ENCODE data around the gene CCDC78.

DNA sequence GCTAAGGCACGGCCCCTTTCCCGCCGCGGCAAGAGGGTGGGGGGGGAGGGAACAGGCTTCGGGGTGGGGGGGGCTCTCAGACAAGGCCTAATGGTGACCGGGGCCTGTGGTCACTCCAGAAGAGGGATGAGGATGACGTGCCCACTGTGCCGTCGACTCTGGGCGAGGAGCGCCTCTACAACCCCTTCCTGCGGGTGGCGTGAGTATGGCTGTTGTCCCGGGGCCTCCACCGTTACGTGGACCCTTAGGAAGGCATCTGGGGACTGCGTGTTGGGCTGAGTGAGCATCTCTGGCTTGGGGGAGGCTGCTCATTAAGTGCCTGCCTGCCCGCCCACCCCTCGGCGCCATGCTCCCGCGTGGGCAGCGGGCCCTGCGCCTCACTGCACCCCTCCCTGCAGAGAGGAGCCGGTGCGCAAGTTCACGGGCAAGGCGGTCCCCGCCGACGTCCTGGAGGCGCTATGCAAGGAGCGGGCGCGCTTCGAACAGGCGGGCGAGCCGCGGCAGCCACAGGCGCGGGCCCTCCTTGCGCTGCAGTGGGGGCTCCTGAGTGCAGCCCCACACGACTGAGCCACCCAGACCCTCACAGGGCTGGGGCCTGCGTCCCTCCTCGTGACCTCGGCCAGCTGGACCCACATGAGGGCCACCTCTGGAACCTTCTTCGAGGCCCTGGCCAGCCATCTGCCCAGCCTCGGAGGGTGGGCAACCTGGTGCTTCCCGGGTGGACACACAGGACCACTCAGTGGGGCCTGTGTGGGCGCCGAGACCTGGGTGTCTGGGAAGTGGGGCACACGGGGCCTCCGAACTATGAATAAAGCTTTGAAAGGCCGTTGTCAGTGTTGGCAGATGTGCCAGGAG lies 2.9 kb upstream of the CCDC78 start:
- TF ChIP-seq FOXK2 (IDR thresholded peaks at IDR 0.05): no peak
- no peak for TF ChIP-seq BHLHE40 (IDR thresholded peaks at IDR 0.05; ENCODE audit: borderline replicate concordance)
- TF ChIP-seq PKNOX1 (IDR thresholded peaks at IDR 0.05): no peak
- no peak for TF ChIP-seq L3MBTL2 (conservative IDR thresholded peaks at IDR 0.05)

Data from HEK293T (cell line).